Tibial nerve (tissue), 4 donors: ENCODE results near the gene GPR21.

Experiments used
- EP300 ChIP-seq, 2 donors: sonication (generic); formaldehyde crosslinking; IDR thresholded peaks; one replicate each; pipeline ENCODE4 v1.6.1; 2017; ENCODE audit warnings: antibody characterized with exemption in 2 of 2, mild to moderate bottlenecking in 1 of 2
- POLR2A ChIP-seq, 2 donors: fragments of 450-650 bp; IDR thresholded peaks; one replicate each; pipeline ENCODE4 v1.6.1; 2017; ENCODE audit warnings: antibody characterized with exemption in 2 of 2, mild to moderate bottlenecking in 2 of 2, moderate library complexity in 2 of 2
- TF ChIP-seq, protein P1 (sequence below), 5 experiments: fragments of 200-600 bp in 3 of 5; fragments of 450-650 bp in 2 of 5; sonication (generic) in 3 of 5; IDR thresholded peaks; one replicate each; pipeline ENCODE4 v1.5.1; 2016 to 2019; ENCODE audit warnings: antibody characterized with exemption in 5 of 5, mild to moderate bottlenecking in 3 of 5, moderate library complexity in 2 of 5

DNA sequence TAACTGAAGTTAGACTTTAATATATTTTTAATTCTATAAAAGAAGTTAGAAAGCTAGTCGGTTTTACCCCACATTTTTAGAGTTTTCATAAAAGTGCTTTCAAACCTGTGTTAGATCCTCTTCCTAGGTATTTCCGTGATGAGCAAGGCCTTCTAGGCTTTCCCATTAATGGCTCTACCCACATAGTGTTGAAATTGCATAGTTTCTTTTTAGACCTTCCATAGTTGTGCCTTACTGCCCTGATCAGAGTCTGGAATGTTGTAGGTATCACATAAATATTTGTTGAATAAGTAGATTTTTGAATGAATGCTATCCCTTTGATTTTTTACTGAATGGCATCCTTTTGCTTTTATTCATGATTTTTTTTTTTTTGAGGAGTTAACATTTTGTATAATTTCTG, 45.3 kb upstream of the GPR21 start:
- no peak for TF ChIP-seq POLR2A (IDR thresholded peaks at IDR 0.05)
- TF ChIP-seq, protein P1, sequence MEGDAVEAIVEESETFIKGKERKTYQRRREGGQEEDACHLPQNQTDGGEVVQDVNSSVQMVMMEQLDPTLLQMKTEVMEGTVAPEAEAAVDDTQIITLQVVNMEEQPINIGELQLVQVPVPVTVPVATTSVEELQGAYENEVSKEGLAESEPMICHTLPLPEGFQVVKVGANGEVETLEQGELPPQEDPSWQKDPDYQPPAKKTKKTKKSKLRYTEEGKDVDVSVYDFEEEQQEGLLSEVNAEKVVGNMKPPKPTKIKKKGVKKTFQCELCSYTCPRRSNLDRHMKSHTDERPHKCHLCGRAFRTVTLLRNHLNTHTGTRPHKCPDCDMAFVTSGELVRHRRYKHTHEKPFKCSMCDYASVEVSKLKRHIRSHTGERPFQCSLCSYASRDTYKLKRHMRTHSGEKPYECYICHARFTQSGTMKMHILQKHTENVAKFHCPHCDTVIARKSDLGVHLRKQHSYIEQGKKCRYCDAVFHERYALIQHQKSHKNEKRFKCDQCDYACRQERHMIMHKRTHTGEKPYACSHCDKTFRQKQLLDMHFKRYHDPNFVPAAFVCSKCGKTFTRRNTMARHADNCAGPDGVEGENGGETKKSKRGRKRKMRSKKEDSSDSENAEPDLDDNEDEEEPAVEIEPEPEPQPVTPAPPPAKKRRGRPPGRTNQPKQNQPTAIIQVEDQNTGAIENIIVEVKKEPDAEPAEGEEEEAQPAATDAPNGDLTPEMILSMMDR (IDR thresholded peaks at IDR 0.05), result no peak
- no peak for TF ChIP-seq EP300 (IDR thresholded peaks at IDR 0.05)
